Measurements from ENCODE around the gene PDCD4. TPM values are rescaled to one million over a fixed set of nuclear protein-coding genes. Genes with fewer than 3 reads are reported as not detected.

Gene PDCD4
- total and polyA plus RNA-seq, 2 of the 13 experiments (the other 11 are each of a cell fraction or from before 2014, with no cell fraction given), result 22.8 to 56.2 TPM

DNA sequence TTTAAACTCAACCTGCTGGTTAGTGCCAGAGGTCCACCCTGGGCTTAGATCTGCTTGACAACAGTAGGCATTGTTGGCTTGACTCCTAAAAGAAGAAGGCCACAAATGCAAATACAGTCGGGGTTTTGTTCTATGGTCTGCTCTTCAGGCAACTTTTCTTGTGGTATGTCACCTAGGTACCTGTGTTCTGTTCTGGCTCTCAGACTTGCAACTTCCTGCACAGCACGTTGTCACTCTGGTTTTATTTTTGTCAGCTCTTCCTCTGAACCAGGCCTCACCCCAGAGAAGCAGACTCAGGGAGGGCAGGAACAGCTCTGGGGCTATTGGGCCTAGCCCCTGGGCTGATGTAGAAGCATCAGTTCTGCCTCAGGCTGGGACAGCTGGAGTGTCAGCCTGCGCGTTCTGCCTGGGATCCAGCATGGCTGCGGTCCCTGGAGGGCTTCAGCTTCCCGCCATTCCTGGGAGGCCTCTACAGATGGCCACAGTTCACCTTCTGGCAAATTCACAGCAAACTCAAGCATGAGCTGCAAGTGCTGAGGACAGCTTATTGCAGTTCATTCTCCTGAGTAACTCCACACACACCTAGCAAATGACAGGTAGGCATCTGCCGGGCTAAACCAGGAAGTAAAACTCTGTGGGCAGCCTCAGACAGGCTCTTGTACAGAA is 11.0 kb upstream of the PDCD4 start (continued):
- TF ChIP-seq GABPB1 (CRISPR knock-in tag; IDR thresholded peaks at IDR 0.05), result no peak
- TF ChIP-seq ZNF441 (CRISPR knock-in tag; IDR thresholded peaks at IDR 0.05; ENCODE audit: borderline replicate concordance), result 0 out of 2 replicates have a peak, but pooled peaks have one; percentile 46
- no peak for TF ChIP-seq NONO (IDR thresholded peaks at IDR 0.05)
- no peak for TF ChIP-seq NONO (CRISPR knock-in tag; conservative IDR thresholded peaks at IDR 0.05)
- TF ChIP-seq FOSL1 (CRISPR knock-in tag; IDR thresholded peaks at IDR 0.05; ENCODE audit: borderline replicate concordance), result no peak
- TF ChIP-seq ZNF350 (CRISPR knock-in tag; IDR thresholded peaks at IDR 0.05; ENCODE audit: borderline replicate concordance, low read depth), result peak; percentile 23; the same call in 1 of the 2 replicates
- TF ChIP-seq NR2F1 (CRISPR knock-in tag; IDR thresholded peaks at IDR 0.05), result no peak
- TF ChIP-seq, protein P1, sequence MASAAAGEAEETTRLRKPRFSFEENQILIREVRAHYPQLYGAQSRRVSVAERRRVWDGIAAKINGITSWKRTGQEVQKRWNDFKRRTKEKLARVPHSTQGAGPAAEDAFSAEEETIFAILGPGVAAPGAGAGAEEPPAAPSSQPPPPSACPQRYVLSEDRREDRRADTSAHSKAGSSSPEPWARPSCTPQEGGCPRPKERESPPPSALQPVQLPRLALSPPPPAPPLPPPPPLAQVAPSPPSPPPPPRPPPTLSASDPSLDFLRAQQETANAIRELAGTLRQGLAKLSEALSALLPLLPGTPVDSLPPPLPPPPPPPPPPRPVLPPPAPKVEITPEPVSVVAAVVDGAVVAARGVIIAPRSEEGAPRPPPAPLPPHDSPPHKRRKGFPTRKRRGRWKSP (CRISPR knock-in tag; IDR thresholded peaks at IDR 0.05), result no peak
- TF ChIP-seq, protein P2, sequence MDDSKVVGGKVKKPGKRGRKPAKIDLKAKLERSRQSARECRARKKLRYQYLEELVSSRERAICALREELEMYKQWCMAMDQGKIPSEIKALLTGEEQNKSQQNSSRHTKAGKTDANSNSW (CRISPR knock-in tag; IDR thresholded peaks at IDR 0.05; ENCODE audit: borderline replicate concordance), result no peak
- TF ChIP-seq ZBTB3 (CRISPR knock-in tag; IDR thresholded peaks at IDR 0.05; ENCODE audit: borderline replicate concordance, low read depth), result no peak
- no peak for TF ChIP-seq NFKB2 (CRISPR knock-in tag; IDR thresholded peaks at IDR 0.05; ENCODE audit: borderline replicate concordance)
- no peak for TF ChIP-seq ZBTB38 (CRISPR knock-in tag; IDR thresholded peaks at IDR 0.05)
- TF ChIP-seq, protein P3, sequence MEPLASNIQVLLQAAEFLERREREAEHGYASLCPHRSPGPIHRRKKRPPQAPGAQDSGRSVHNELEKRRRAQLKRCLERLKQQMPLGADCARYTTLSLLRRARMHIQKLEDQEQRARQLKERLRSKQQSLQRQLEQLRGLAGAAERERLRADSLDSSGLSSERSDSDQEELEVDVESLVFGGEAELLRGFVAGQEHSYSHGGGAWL (CRISPR knock-in tag; IDR thresholded peaks at IDR 0.05), result no peak
- TF ChIP-seq XRCC5 (optimal IDR thresholded peaks at IDR 0.05; ENCODE audit: low read length), result no peak
- TF ChIP-seq TARDBP (CRISPR knock-in tag; IDR thresholded peaks at IDR 0.05), result no peak
- 0 out of 2 replicates have a peak, but pooled peaks have one; percentile 13 for TF ChIP-seq PITX1 (CRISPR knock-in tag; IDR thresholded peaks at IDR 0.05)
- no peak for TF ChIP-seq TCF7 (IDR thresholded peaks at IDR 0.05; ENCODE audit: low read depth)
- TF ChIP-seq SALL1 (CRISPR knock-in tag; IDR thresholded peaks at IDR 0.05), result peak; percentile 16; the same call in 1 of the 2 replicates
- TF ChIP-seq ZFP36L2 (CRISPR knock-in tag; IDR thresholded peaks at IDR 0.05), result no peak
- peak; percentile 60 for TF ChIP-seq YY1 (IDR thresholded peaks at IDR 0.05; ENCODE audit: insufficient read depth, insufficient replicate concordance, low read depth, low read length)
- TF ChIP-seq, protein P4, sequence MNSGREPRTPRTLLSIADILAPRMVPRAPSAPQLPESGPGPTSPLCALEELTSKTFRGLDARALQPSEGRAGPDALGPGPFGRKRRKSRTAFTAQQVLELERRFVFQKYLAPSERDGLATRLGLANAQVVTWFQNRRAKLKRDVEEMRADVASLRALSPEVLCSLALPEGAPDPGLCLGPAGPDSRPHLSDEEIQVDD (CRISPR knock-in tag; IDR thresholded peaks at IDR 0.05; ENCODE audit: borderline replicate concordance), result no peak
- TF ChIP-seq CC2D1A (CRISPR knock-in tag; IDR thresholded peaks at IDR 0.05), result 0 out of 2 replicates have a peak, but pooled peaks have one; percentile 33
- TF ChIP-seq, protein P5, sequence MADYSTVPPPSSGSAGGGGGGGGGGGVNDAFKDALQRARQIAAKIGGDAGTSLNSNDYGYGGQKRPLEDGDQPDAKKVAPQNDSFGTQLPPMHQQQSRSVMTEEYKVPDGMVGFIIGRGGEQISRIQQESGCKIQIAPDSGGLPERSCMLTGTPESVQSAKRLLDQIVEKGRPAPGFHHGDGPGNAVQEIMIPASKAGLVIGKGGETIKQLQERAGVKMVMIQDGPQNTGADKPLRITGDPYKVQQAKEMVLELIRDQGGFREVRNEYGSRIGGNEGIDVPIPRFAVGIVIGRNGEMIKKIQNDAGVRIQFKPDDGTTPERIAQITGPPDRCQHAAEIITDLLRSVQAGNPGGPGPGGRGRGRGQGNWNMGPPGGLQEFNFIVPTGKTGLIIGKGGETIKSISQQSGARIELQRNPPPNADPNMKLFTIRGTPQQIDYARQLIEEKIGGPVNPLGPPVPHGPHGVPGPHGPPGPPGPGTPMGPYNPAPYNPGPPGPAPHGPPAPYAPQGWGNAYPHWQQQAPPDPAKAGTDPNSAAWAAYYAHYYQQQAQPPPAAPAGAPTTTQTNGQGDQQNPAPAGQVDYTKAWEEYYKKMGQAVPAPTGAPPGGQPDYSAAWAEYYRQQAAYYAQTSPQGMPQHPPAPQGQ (CRISPR knock-in tag; IDR thresholded peaks at IDR 0.05; ENCODE audit: borderline replicate concordance), result no peak
- TF ChIP-seq, protein P6, sequence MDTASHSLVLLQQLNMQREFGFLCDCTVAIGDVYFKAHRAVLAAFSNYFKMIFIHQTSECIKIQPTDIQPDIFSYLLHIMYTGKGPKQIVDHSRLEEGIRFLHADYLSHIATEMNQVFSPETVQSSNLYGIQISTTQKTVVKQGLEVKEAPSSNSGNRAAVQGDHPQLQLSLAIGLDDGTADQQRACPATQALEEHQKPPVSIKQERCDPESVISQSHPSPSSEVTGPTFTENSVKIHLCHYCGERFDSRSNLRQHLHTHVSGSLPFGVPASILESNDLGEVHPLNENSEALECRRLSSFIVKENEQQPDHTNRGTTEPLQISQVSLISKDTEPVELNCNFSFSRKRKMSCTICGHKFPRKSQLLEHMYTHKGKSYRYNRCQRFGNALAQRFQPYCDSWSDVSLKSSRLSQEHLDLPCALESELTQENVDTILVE (CRISPR knock-in tag; IDR thresholded peaks at IDR 0.05), result no peak
- no peak for TF ChIP-seq ZNF746 (CRISPR knock-in tag; IDR thresholded peaks at IDR 0.05)
